Activated T-cell treated with anti-CD3 and anti-CD28 coated beads, Interleukin-2, amount 50 U/mL, for 4 hours (primary cell): ENCODE measurements around the gene CNDP2. TPM values are rescaled to one million over a fixed set of nuclear protein-coding genes. Genes with fewer than 3 reads are reported as not detected.

Source experiments
- ATAC-seq, 2 donors: fragments of 200-7000 bp; cut with Tn5 transposase; one replicate each; pipeline ENCODE4 v1.10.0; 2021
- DNase-seq: peaks from one replicate; pipeline ENCODE4 v3.0.0-alpha.2; 2020
- H3K27me3 Mint-ChIP-seq: one replicate; pipeline ENCODE4 v1.8.0; 2021; ENCODE audit warnings: low read depth, mixed read lengths
- H3K36me3 Mint-ChIP-seq: one replicate; pipeline ENCODE4 v1.8.0; 2022; ENCODE audit warnings: mixed read lengths; ENCODE audit not compliant: insufficient read depth
- H3K4me1 Mint-ChIP-seq: one replicate; pipeline ENCODE4 v1.8.0; 2021; ENCODE audit warnings: low read depth, mixed read lengths
- H3K4me3 Mint-ChIP-seq: one replicate; pipeline ENCODE4 v1.8.0; 2021; ENCODE audit warnings: mild to moderate bottlenecking, moderate library complexity, mixed read lengths
- H3K9me3 Mint-ChIP-seq: one replicate; pipeline ENCODE4 v1.8.0; 2021; ENCODE audit warnings: mixed read lengths
- total RNA-seq, 3 donors: library from RNA; stranded (reverse); gene quantifications; one replicate each; pipeline ENCODE4 v1.2.1, GENCODE V29; 2021

Gene CNDP2
- total RNA-seq, 3 donors from 2014 or later, result 157 to 165 (median 164) TPM

GRCh38 chr18:74513149-74513882 lies 17.2 kb downstream of the CNDP2 start:
- H3K27me3 Mint-ChIP-seq, result no peaks in the 10 kb centered on the region
- no peak overlapping the region for H3K4me3 Mint-ChIP-seq
- no peaks in the 10 kb centered on the region for H3K9me3 Mint-ChIP-seq
- DNase-seq (no peak), ATAC-seq (no peak)
- no peaks in the 10 kb centered on the region for H3K4me1 Mint-ChIP-seq
- H3K36me3 Mint-ChIP-seq, result peaks cover 44% of the 10 kb centered on the region

- H3K9me3 Mint-ChIP-seq, result no peaks in the 10 kb centered on the region
- DNase-seq, result no peak
- no peaks in the 10 kb centered on the region for H3K4me1 Mint-ChIP-seq
- no peak for ATAC-seq
- H3K36me3 Mint-ChIP-seq, result peaks cover 43% of the 10 kb centered on the region
- H3K27me3 Mint-ChIP-seq, result no peaks in the 10 kb centered on the region
- no peak overlapping the region for H3K4me3 Mint-ChIP-seq
Measured at GRCh38 chr18:74513883-74514205, 17.7 kb downstream of the CNDP2 start.

- Mint-ChIP-seq H3K36me3 (peaks cover 49% of the 10 kb centered on the region), H3K27me3 (no peaks in the 10 kb centered on the region), H3K9me3 (no peaks in the 10 kb centered on the region), H3K4me1 (no peaks in the 10 kb centered on the region), H3K4me3 (no peak overlapping the region)
- DNase-seq (no peak), ATAC-seq (no peak)
Measured at GRCh38 chr18:74514860-74515495, 18.8 kb downstream of the CNDP2 start.

- DNase-seq (no peak), ATAC-seq (no peak)
- no peak overlapping the region for H3K4me3 Mint-ChIP-seq
- H3K27me3 Mint-ChIP-seq, result no peaks in the 10 kb centered on the region
- H3K36me3 Mint-ChIP-seq, result peaks cover 48% of the 10 kb centered on the region
- no peaks in the 10 kb centered on the region for H3K9me3 Mint-ChIP-seq
- H3K4me1 Mint-ChIP-seq, result no peaks in the 10 kb centered on the region
Measured at GRCh38 chr18:74515620-74516231, 19.6 kb downstream of the CNDP2 start.

GRCh38 chr18:74516271-74517235 lies 20.4 kb downstream of the CNDP2 start:
- H3K4me1 Mint-ChIP-seq, result no peaks in the 10 kb centered on the region
- no peak for DNase-seq
- H3K9me3 Mint-ChIP-seq, result no peaks in the 10 kb centered on the region
- no peaks in the 10 kb centered on the region for H3K27me3 Mint-ChIP-seq
- no peak overlapping the region for H3K4me3 Mint-ChIP-seq
- no peak for ATAC-seq
- H3K36me3 Mint-ChIP-seq, result peaks cover 52% of the 10 kb centered on the region

- Mint-ChIP-seq H3K27me3 (no peaks in the 10 kb centered on the region), H3K9me3 (no peaks in the 10 kb centered on the region), H3K36me3 (peaks cover 52% of the 10 kb centered on the region), H3K4me1 (no peaks in the 10 kb centered on the region), H3K4me3 (no peak overlapping the region)
- no peak for ATAC-seq
- no peak for DNase-seq
Measured at GRCh38 chr18:74517236-74517630, 21.1 kb downstream of the CNDP2 start.

- no peak for ATAC-seq
- Mint-ChIP-seq H3K36me3 (peaks cover 43% of the 10 kb centered on the region), H3K4me1 (no peaks in the 10 kb centered on the region), H3K4me3 (no peak overlapping the region), H3K9me3 (no peaks in the 10 kb centered on the region), H3K27me3 (no peaks in the 10 kb centered on the region)
- DNase-seq, result no peak
Measured at GRCh38 chr18:74518456-74519295, 22.5 kb downstream of the CNDP2 start.

- DNase-seq, result no peak
- Mint-ChIP-seq H3K36me3 (peaks cover 42% of the 10 kb centered on the region), H3K27me3 (no peaks in the 10 kb centered on the region), H3K4me1 (no peaks in the 10 kb centered on the region), H3K4me3 (no peak overlapping the region), H3K9me3 (no peaks in the 10 kb centered on the region)
- no peak for ATAC-seq
Measured at GRCh38 chr18:74519320-74520095, 23.3 kb downstream of the CNDP2 start.

- H3K36me3 Mint-ChIP-seq, result peaks cover 36% of the 10 kb centered on the region
- no peak for DNase-seq
- no peaks in the 10 kb centered on the region for H3K27me3 Mint-ChIP-seq
- H3K9me3 Mint-ChIP-seq, result no peaks in the 10 kb centered on the region
- no peak for ATAC-seq
- H3K4me3 Mint-ChIP-seq, result no peak overlapping the region
- H3K4me1 Mint-ChIP-seq, result no peaks in the 10 kb centered on the region
Measured at GRCh38 chr18:74520096-74520833, 24.1 kb downstream of the CNDP2 start.

GRCh38 chr18:74521068-74521725 lies 25.0 kb downstream of the CNDP2 start:
- ATAC-seq, result no peak
- Mint-ChIP-seq H3K4me3 (no peak overlapping the region), H3K36me3 (peaks cover 36% of the 10 kb centered on the region), H3K27me3 (no peaks in the 10 kb centered on the region), H3K9me3 (no peaks in the 10 kb centered on the region), H3K4me1 (no peaks in the 10 kb centered on the region)
- no peak for DNase-seq

- ATAC-seq, result no peak
- H3K36me3 Mint-ChIP-seq, result peaks cover 31% of the 10 kb centered on the region
- H3K4me3 Mint-ChIP-seq, result no peak overlapping the region
- H3K4me1 Mint-ChIP-seq, result no peaks in the 10 kb centered on the region
- H3K27me3 Mint-ChIP-seq, result no peaks in the 10 kb centered on the region
- DNase-seq, result no peak
- no peaks in the 10 kb centered on the region for H3K9me3 Mint-ChIP-seq
Measured at GRCh38 chr18:74522635-74523548, 26.7 kb downstream of the CNDP2 start.
